Neural cell (in vitro differentiated cells): ENCODE measurements around the gene HOMEZ. TPM values are rescaled to one million over a fixed set of nuclear protein-coding genes. Genes with fewer than 3 reads are reported as not detected.

Experiments used
- H2AFZ ChIP-seq: fragments of 200-600, 300-800 bp; sonication (generic), shearing (Covaris generic); 2 replicates; pipeline ENCODE4 v1.6.0; 2014; ENCODE audit warnings: low read depth, mild to moderate bottlenecking, antibody characterized with exemption, low read length, moderate library complexity
- H3F3A ChIP-seq: fragments of 200-600 bp; shearing (Covaris generic); 2 replicates; pipeline ENCODE4 v1.6.1; 2016; ENCODE audit warnings: mild to moderate bottlenecking, moderate library complexity, mixed read lengths, antibody characterized with exemption, low read length; ENCODE audit not compliant: insufficient read depth, poor library complexity, severe bottlenecking
- H3K27ac ChIP-seq: fragments of 200-600, 300-800 bp; sonication (generic), shearing (Covaris generic); 2 replicates; pipeline ENCODE4 v1.5.1; 2014; ENCODE audit warnings: mild to moderate bottlenecking, low read length, moderate library complexity
- H3K27me3 ChIP-seq: fragments of 300-800, 200-600 bp; sonication (generic), shearing (Covaris generic); 2 replicates; pipeline ENCODE4 v1.6.0; 2014; ENCODE audit warnings: mild to moderate bottlenecking, low read depth, low read length, moderate library complexity; ENCODE audit not compliant: insufficient read depth
- H3K36me3 ChIP-seq: fragments of 300-800, 200-600 bp; sonication (generic), shearing (Covaris generic); 2 replicates; pipeline ENCODE4 v1.5.1; 2014; ENCODE audit warnings: mild to moderate bottlenecking, antibody characterized with exemption, low read length, moderate library complexity; ENCODE audit not compliant: insufficient read depth
- H3K4me2 ChIP-seq: fragments of 300-800, 200-600 bp; sonication (generic), shearing (Covaris generic); 2 replicates; pipeline ENCODE4 v1.6.0; 2014; ENCODE audit warnings: mild to moderate bottlenecking, low read length
- H3K4me3 ChIP-seq: fragments of 300-800, 200-600 bp; sonication (generic), shearing (Covaris generic); 2 replicates; pipeline ENCODE4 v1.5.1; 2014; ENCODE audit warnings: mild to moderate bottlenecking, low read length, moderate library complexity
- H3K79me2 ChIP-seq: fragments of 200-600 bp; shearing (Covaris generic); replicated peaks from 2 replicates; pipeline ENCODE4 v1.6.0; 2014; ENCODE audit warnings: mild to moderate bottlenecking, low read length, moderate library complexity; ENCODE audit not compliant: insufficient read depth
- H3K9ac ChIP-seq: fragments of 300-800, 200-600 bp; sonication (generic), shearing (Covaris generic); 2 replicates; pipeline ENCODE4 v1.6.1; 2016; ENCODE audit warnings: mild to moderate bottlenecking, low read length, mixed read lengths
- H3K9me2 ChIP-seq: fragments of 200-600 bp; shearing (Covaris generic); 2 replicates; pipeline ENCODE4 v1.6.1; 2016; ENCODE audit warnings: mild to moderate bottlenecking, low read length, mixed read lengths; ENCODE audit not compliant: insufficient read depth
- H3K9me3 ChIP-seq: fragments of 200-600, 300-800 bp; sonication (generic), shearing (Covaris generic); 2 replicates; pipeline ENCODE4 v1.6.1; 2016; ENCODE audit warnings: mild to moderate bottlenecking, mixed run types, low read length, moderate library complexity, mixed read lengths
- H4K20me1 ChIP-seq: fragments of 200-600 bp; shearing (Covaris generic); 2 replicates; pipeline ENCODE4 v1.6.1; 2016; ENCODE audit warnings: mild to moderate bottlenecking, mixed run types; ENCODE audit not compliant: insufficient read depth
- CTCF ChIP-seq: fragments of 450-650 bp; IDR thresholded peaks from 2 replicates; pipeline ENCODE4 v1.5.1; 2014; ENCODE audit warnings: antibody characterized with exemption, mild to moderate bottlenecking, moderate library complexity; ENCODE audit not compliant: poor library complexity, severe bottlenecking
- EP300 ChIP-seq: fragments of 450-650 bp; conservative IDR thresholded peaks from 2 replicates; pipeline ENCODE4 v1.6.1; 2014; ENCODE audit warnings: antibody characterized with exemption, mild to moderate bottlenecking, moderate library complexity; ENCODE audit not compliant: poor library complexity, severe bottlenecking
- EZH2 ChIP-seq: fragments of 200-600, 300-800 bp; shearing (Covaris generic), sonication (generic); IDR thresholded peaks from 2 replicates; pipeline ENCODE4 v1.6.1; 2014; ENCODE audit warnings: antibody characterized with exemption, low read length, borderline replicate concordance, mild to moderate bottlenecking; ENCODE audit not compliant: insufficient read depth, poor library complexity, severe bottlenecking
- MXI1 ChIP-seq: fragments of 450-650 bp; conservative IDR thresholded peaks from 2 replicates; pipeline ENCODE4 v1.6.1; 2014; ENCODE audit warnings: antibody characterized with exemption, mild to moderate bottlenecking; ENCODE audit not compliant: poor library complexity, severe bottlenecking
- POLR2AphosphoS5 ChIP-seq: IDR thresholded peaks from 2 replicates; pipeline ENCODE4 v1.6.1; 2012
- RAD21 ChIP-seq: fragments of 450-650 bp; conservative IDR thresholded peaks from 2 replicates; pipeline ENCODE4 v1.6.1; 2014; ENCODE audit warnings: antibody characterized with exemption, mild to moderate bottlenecking, moderate library complexity
- REST ChIP-seq: IDR thresholded peaks from 2 replicates; pipeline ENCODE4 v1.6.1; 2012; ENCODE audit warnings: borderline replicate concordance
- SMC3 ChIP-seq: fragments of 450-650 bp; conservative IDR thresholded peaks from 2 replicates; pipeline ENCODE4 v1.6.1; 2014; ENCODE audit warnings: antibody characterized with exemption, mild to moderate bottlenecking, moderate library complexity; ENCODE audit not compliant: poor library complexity
- TAF1 ChIP-seq: IDR thresholded peaks from 2 replicates; pipeline ENCODE4 v1.6.1; 2012; ENCODE audit warnings: low read depth
- polyA plus RNA-seq: library from polyadenylated mRNA; depleted of rRNA; stranded (reverse); fragments of >200 nt; gene quantifications from 2 replicates; pipeline ENCODE4 v1.2.3, GENCODE V29; 2014

HOMEZ gene
- polyA plus RNA-seq, 1 donor from 2014 or later, result 6.6 TPM

GRCh38 chr14:23301969-23302289, 16.0 kb upstream of the HOMEZ start:
- peak overlapping the region; percentile 96 for H3K9ac ChIP-seq

GRCh38 chr14:23301288-23301968, 15.5 kb upstream of the HOMEZ start:
- H3K27ac ChIP-seq, result peak overlapping the region; percentile 99
- no peaks in the 10 kb centered on the region for H3K27me3 ChIP-seq
- TF ChIP-seq RAD21, result peak; percentile 59
- TF ChIP-seq EZH2, result no peak
- peak; percentile 70 for TF ChIP-seq SMC3
- peak; percentile 84 for TF ChIP-seq EP300
- TF ChIP-seq MXI1, result peak; percentile 70
- TF ChIP-seq CTCF, result peak; percentile 100
- peak; percentile 92 for TF ChIP-seq POLR2AphosphoS5
- TF ChIP-seq REST, result peak; percentile 52
- TF ChIP-seq TAF1, result peak; percentile 59
- peak overlapping the region; percentile 96 for H3K9ac ChIP-seq
- no peaks in the 10 kb centered on the region for H4K20me1 ChIP-seq
- peak overlapping the region; percentile 98 for H3K4me3 ChIP-seq
- peaks cover 13% of the 10 kb centered on the region for H3K79me2 ChIP-seq
- H3K9me2 ChIP-seq, result no peaks in the 10 kb centered on the region
- peak overlapping the region; percentile 73 for H2AFZ ChIP-seq
- H3F3A ChIP-seq, result peaks cover 13% of the 10 kb centered on the region
- peak overlapping the region; percentile 64 for H3K4me2 ChIP-seq
- no peaks in the 10 kb centered on the region for H3K36me3 ChIP-seq
- H3K9me3 ChIP-seq, result no peaks in the 10 kb centered on the region

More at GRCh38 chr14:23301969-23302289, 16.0 kb upstream of the HOMEZ start:
- no peaks in the 10 kb centered on the region for H4K20me1 ChIP-seq
- peaks cover 13% of the 10 kb centered on the region for H3F3A ChIP-seq
- H3K36me3 ChIP-seq, result no peaks in the 10 kb centered on the region
- no peaks in the 10 kb centered on the region for H3K9me3 ChIP-seq
- peak overlapping the region; percentile 64 for H3K4me2 ChIP-seq
- H3K4me3 ChIP-seq, result peak overlapping the region; percentile 98
- TF ChIP-seq MXI1, result peak; percentile 85
- TF ChIP-seq TAF1, result no peak
- peak; percentile 93 for TF ChIP-seq POLR2AphosphoS5
- H2AFZ ChIP-seq, result peak overlapping the region; percentile 73
- H3K27ac ChIP-seq, result peak overlapping the region; percentile 95
- H3K9me2 ChIP-seq, result no peaks in the 10 kb centered on the region
- peaks cover 18% of the 10 kb centered on the region for H3K79me2 ChIP-seq
- no peaks in the 10 kb centered on the region for H3K27me3 ChIP-seq
